PC-3 (cell line): ENCODE measurements around the gene ST6GAL1. TPM values are rescaled to one million over a fixed set of nuclear protein-coding genes. Genes with fewer than 3 reads are reported as not detected.
"Not testable (repeated sequence)": the region's sequence is repeated elsewhere in the genome, so short reads cannot be mapped to it uniquely, and the experiment has no call there.

ENCODE experiments used
- ATAC-seq: fragments of 200-7000 bp; cut with Tn5 transposase; 2 replicates; pipeline ENCODE4 v1.9.1; 2020; ENCODE audit warnings: mild to moderate bottlenecking, moderate library complexity
- BruUV-seq: library from RNA; stranded (reverse); fragments of 400-500 nt; replicated peaks from 2 replicates; lab custom pipeline; 2021; lab: Mats Ljungman, UMichigan
- CTCF ChIA-PET: fragments of 300-600 bp; sonication (Branson Sonifier 250); formaldehyde crosslinking; loops from one replicate; lab custom pipeline; 2022; ENCODE audit warnings: antibody characterized with exemption; lab: Charles Lee
- POLR2A ChIA-PET: fragments of 300-600 bp; sonication (Branson Sonifier 250); formaldehyde crosslinking; loops from one replicate; lab custom pipeline; 2022; ENCODE audit warnings: antibody characterized with exemption; ENCODE audit not compliant: unreplicated experiment; lab: Charles Lee
- DNase-seq: peaks from one replicate; pipeline ENCODE4 v3.0.0-alpha.2; 2015
- H2AFZ ChIP-seq: fragments of 300-600 bp; sonication (generic); 2 replicates; pipeline ENCODE4 v1.6.0; 2016; ENCODE audit warnings: antibody characterized with exemption, low read length
- H3F3A ChIP-seq: fragments of 300-600 bp; sonication (generic); one replicate; pipeline ENCODE4 v1.6.0; 2017; ENCODE audit warnings: antibody characterized with exemption, low read length, control low read depth, mild to moderate bottlenecking; ENCODE audit not compliant: unreplicated experiment
- H3K27ac ChIP-seq: fragments of 300-600 bp; sonication (generic); 2 replicates; pipeline ENCODE4 v1.5.1; 2016; ENCODE audit warnings: mild to moderate bottlenecking, low read length
- H3K27me3 ChIP-seq: fragments of 300-600 bp; sonication (generic); 2 replicates; pipeline ENCODE4 v1.6.1; 2016; ENCODE audit warnings: low read length, mixed read lengths
- H3K36me3 ChIP-seq: fragments of 300-600 bp; sonication (generic); 2 replicates; pipeline ENCODE4 v1.6.1; 2016; ENCODE audit warnings: low read depth, mixed run types, low read length, mixed read lengths
- H3K4me1 ChIP-seq: fragments of 300-600 bp; sonication (generic); 2 replicates; pipeline ENCODE4 v1.5.1; 2016; ENCODE audit warnings: low read length; ENCODE audit not compliant: insufficient read depth
- H3K4me2 ChIP-seq: fragments of 300-600 bp; sonication (generic); 2 replicates; pipeline ENCODE4 v1.6.0; 2016; ENCODE audit warnings: low read length
- H3K4me3 ChIP-seq: fragments of 300-600 bp; sonication (generic); 2 replicates; pipeline ENCODE4 v1.5.1; 2016; ENCODE audit warnings: mild to moderate bottlenecking, low read length, mixed read lengths
- H3K79me2 ChIP-seq: fragments of 300-600 bp; sonication (generic); 2 replicates; pipeline ENCODE4 v1.6.1; 2017; ENCODE audit warnings: low read length, mixed read lengths
- H3K9ac ChIP-seq: fragments of 300-600 bp; sonication (generic); 2 replicates; pipeline ENCODE4 v1.6.0; 2016; ENCODE audit warnings: mild to moderate bottlenecking, low read length
- H3K9me2 ChIP-seq: fragments of 300-600 bp; sonication (generic); replicated peaks from 2 replicates; pipeline ENCODE4 v1.6.1; 2016; ENCODE audit warnings: mixed run types, low read length, mixed read lengths
- H3K9me3 ChIP-seq: fragments of 300-600 bp; sonication (generic); 2 replicates; pipeline ENCODE4 v1.6.1; 2016; ENCODE audit warnings: low read length, mixed read lengths
- H4K20me1 ChIP-seq: fragments of 300-600 bp; sonication (generic); 2 replicates; pipeline ENCODE4 v1.6.1; 2016; ENCODE audit warnings: low read length, mixed read lengths
- CTCF ChIP-seq: fragments of 300-600 bp; sonication (generic); conservative IDR thresholded peaks from 2 replicates; pipeline ENCODE4 v1.5.1; 2017; ENCODE audit warnings: antibody characterized with exemption, low read depth, mild to moderate bottlenecking, low read length
- EZH2 ChIP-seq: fragments of 300-600 bp; sonication (generic); IDR thresholded peaks from one replicate; pipeline ENCODE4 v1.6.1; 2017; ENCODE audit warnings: antibody characterized with exemption, mild to moderate bottlenecking, low read length; ENCODE audit not compliant: unreplicated experiment
- EZH2phosphoT487 ChIP-seq: fragments of 300-600 bp; sonication (generic); IDR thresholded peaks from 2 replicates; pipeline ENCODE4 v1.6.1; 2018; ENCODE audit warnings: mild to moderate bottlenecking, antibody characterized with exemption, low read length, borderline replicate concordance
- intact Hi-C: fragments of 100-400 bp; cut with micrococcal nuclease; formaldehyde crosslinking; loops from 2 replicates; pipeline ENCODE4 v1.9.0; 2023
- total RNA-seq: library from RNA; depleted of rRNA; stranded (reverse); fragments of >200 nt; gene quantifications from 2 replicates; pipeline ENCODE4 v1.2.3, GENCODE V29; 2014

ST6GAL1 gene
- total RNA-seq, 1 experiment from 2014 or later, result 9.4 TPM

DNA sequence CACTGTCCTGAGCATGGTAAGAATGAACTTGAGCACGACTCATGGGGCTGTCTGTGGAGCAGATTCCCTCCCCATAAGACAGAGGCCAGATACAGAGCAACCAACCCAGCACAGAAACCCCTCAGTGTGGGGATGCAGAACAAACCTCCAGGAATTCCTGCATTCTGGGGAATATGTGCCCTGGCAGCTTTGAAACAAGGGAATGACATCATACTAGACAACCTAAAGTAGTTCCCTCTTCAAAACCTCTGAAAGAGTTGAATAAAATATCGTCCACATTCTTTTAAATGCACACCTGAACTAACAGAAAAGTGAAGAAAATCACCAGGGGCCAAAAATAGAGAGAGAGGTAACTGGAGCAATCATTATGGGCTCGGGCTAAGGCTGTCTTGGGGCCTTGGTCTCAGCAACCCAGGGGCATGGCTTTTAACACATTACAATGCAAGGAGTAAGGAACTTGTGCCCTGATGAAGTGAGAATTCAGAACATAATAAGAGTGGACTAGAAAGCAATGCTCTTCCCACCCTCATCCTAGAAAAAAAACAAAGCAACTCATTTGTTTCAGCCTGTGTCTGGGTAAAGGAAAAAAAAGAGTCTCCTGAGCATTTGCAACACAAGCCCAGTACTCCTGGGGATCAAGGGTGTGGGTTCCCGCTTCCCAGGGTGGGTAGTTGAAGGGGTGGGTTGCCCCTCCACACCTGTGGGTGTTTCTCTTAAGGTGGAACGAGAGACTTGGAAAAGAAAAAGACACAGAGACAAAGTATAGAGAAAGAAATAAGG is 43.9 kb upstream of the ST6GAL1 start:
- H3K9me2 ChIP-seq, result no peaks in the 10 kb centered on the region
- no TSS peak for BruUV-seq
- no peaks in the 10 kb centered on the region for H3K9me3 ChIP-seq
- intact Hi-C loops, result no loop called here
- no peak overlapping the region for H3K27ac ChIP-seq
- no peaks in the 10 kb centered on the region for H3F3A ChIP-seq
- H3K4me3 ChIP-seq, result no peak overlapping the region
- H3K79me2 ChIP-seq, result no peaks in the 10 kb centered on the region
- H4K20me1 ChIP-seq, result no peaks in the 10 kb centered on the region
- no peaks in the 10 kb centered on the region for H3K27me3 ChIP-seq
- ChIA-PET POLR2A (no interaction called here), CTCF (no interaction called here)
- H3K36me3 ChIP-seq, result no peaks in the 10 kb centered on the region
- TF ChIP-seq CTCF (no peak), EZH2 (no peak), EZH2phosphoT487 (no peak)
- no peak overlapping the region for H2AFZ ChIP-seq
- DNase-seq (no peak), ATAC-seq (no peak)
- H3K4me1 ChIP-seq, result peaks cover 13% of the 10 kb centered on the region
- no peak overlapping the region for H3K4me2 ChIP-seq
- no peak overlapping the region for H3K9ac ChIP-seq

DNA sequence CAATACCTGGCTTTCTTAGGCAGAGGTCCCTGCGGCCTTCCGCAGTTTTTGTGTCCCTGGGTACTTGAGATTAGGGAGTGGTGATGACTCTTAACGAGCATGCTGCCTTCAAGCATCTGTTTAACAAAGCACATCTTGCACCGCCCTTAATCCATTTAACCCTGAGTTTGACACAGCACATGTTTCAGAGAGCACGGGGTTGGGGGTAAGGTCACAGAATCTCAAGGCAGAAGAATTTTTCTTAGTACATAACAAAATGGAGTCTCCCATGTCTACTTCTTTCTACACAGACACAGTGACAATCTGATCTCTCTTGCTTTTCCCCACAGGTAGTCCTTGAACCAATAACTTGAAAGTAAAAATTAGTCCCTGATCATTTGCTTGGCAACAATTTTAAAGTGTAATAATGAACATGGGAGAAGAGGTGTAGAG is 42.8 kb upstream of the ST6GAL1 start:
- H3K27me3 ChIP-seq, H3K4me3 ChIP-seq, H3K36me3 ChIP-seq, H3K27ac ChIP-seq, H3F3A ChIP-seq, CTCF ChIA-PET, DNase-seq, H4K20me1 ChIP-seq, H3K9me3 ChIP-seq, POLR2A ChIA-PET, H2AFZ ChIP-seq, BruUV-seq, ATAC-seq, H3K4me2 ChIP-seq, H3K4me1 ChIP-seq, H3K9me2 ChIP-seq, H3K9ac ChIP-seq, intact Hi-C loops, H3K79me2 ChIP-seq: not testable (repeated sequence)

GRCh38 chr3:186888569-186888968 is 41.8 kb upstream of the ST6GAL1 start:
- H3K27me3 ChIP-seq, result no peaks in the 10 kb centered on the region
- CTCF ChIA-PET, result no interaction called here
- H3K4me3 ChIP-seq, result no peak overlapping the region
- H3K4me1 ChIP-seq, result no peaks in the 10 kb centered on the region
- H4K20me1 ChIP-seq, result no peaks in the 10 kb centered on the region
- H3K9me2 ChIP-seq, result no peaks in the 10 kb centered on the region
- H3K79me2 ChIP-seq, result no peaks in the 10 kb centered on the region
- no peaks in the 10 kb centered on the region for H3K36me3 ChIP-seq
- no peak for ATAC-seq
- no peaks in the 10 kb centered on the region for H3K9me3 ChIP-seq
- no peak for DNase-seq
- no peak overlapping the region for H3K9ac ChIP-seq
- peak overlapping the region; percentile 50; the same call in 1 of the 2 replicates for H2AFZ ChIP-seq
- no TSS peak for BruUV-seq
- H3K4me2 ChIP-seq, result no peak overlapping the region
- intact Hi-C loops, result no loop called here
- H3K27ac ChIP-seq, result no peak overlapping the region
- TF ChIP-seq EZH2phosphoT487 (no peak), CTCF (no peak), EZH2 (no peak)
- POLR2A ChIA-PET, result no interaction called here
- no peaks in the 10 kb centered on the region for H3F3A ChIP-seq

DNA sequence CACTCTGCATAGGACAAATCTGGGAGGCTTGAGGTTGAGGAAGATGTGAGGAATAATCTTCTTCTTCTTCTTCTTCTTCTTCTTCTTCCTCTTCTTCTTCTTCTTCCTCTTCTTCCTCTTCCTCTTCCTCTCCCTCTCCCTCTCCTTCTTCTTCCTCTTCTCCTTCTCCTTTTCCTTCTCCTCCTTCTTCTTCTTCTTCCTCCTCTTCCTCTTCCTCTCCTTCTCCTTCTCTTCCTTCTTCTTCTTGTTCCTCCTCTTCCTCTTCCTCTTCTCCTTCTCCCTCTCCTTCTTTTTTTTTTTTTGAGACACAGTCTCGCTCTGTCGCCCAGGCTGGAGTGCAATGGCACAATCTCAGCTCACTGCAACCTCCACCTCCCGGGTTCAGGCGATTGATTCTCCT is 40.6 kb upstream of the ST6GAL1 start:
- H3F3A ChIP-seq, H3K9me2 ChIP-seq, H3K4me3 ChIP-seq, H2AFZ ChIP-seq, H4K20me1 ChIP-seq, BruUV-seq, ATAC-seq, H3K9me3 ChIP-seq, DNase-seq, H3K36me3 ChIP-seq, intact Hi-C loops, H3K27me3 ChIP-seq, H3K79me2 ChIP-seq, H3K9ac ChIP-seq, H3K4me2 ChIP-seq, CTCF ChIA-PET, H3K27ac ChIP-seq, POLR2A ChIA-PET, H3K4me1 ChIP-seq: not testable (repeated sequence)
